MV-4-11 (cell line): ENCODE data around the gene SF3B3.
"Not testable (repeated sequence)": the region's sequence is repeated elsewhere in the genome, so short reads cannot be mapped to it uniquely, and the experiment has no call there.

Experiments
- DNase-seq: peaks from one replicate; lab custom pipeline; 2025; lab: John Stamatoyannopoulos, UW

The SF3B3 gene

DNA sequence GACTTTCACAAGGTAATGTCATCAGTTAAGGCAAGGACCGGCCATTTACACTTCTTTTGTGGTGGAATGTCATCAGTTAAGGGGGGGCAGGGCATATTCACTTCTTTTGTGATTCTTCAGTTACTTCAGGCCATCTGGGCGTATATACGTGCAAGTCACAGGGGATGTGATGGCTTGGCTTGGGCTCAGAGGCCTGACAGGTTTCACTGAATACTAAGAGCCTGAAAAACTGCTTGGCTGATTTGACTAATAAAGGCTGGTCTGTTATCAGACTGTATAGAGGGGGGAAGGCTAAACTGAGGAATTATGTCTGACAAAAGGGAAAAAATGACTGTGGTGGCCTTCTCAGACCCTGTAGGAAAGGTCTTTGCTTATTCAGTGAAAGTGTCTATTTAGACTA is 98.2 kb downstream of the SF3B3 start:
- DNase-seq = not testable (repeated sequence)
